ENCODE data around the gene FAM168A. TPM values are rescaled to one million over a fixed set of nuclear protein-coding genes. Genes with fewer than 3 reads are reported as not detected.

The FAM168A gene
- total and polyA plus RNA-seq, 9 donors = 16.7 to 45.5 (median 39.5) TPM

DNA sequence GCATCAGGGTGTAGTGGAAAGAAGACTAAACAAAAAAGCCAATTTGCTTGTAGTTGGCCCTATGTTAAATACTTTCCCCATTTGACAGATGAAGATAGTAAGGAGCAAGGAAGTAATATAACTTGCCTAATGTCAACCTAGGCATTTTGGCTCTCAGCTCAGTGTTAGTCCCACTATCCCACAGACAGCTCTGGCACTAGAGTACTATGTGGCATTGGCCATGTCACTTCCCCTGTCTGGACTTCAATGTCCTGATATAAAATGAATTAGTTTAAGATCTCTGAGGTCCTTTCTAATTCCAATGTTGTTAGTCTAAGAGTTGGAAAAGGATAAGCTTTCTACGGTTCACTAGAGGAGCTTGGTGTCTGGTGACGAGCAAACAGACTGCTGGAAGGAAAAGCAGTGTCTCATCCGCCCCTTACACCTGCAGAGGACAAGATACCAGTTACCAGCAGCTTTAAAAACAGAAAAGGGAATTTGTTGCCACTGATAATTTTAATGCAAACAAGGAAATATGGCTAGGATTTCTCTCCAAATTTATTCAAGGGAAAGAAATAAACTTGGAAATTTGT is 129.2 kb downstream of the FAM168A start:
- H3K9me3 ChIP-seq = no peaks in the 10 kb centered on the region
- DNase-seq = no peak
- peaks cover 2% of the 10 kb centered on the region for H3K4me1 ChIP-seq (ENCODE audit: insufficient read depth)
- TF ChIP-seq CTCF (IDR thresholded peaks at IDR 0.05) = no peak
- TF ChIP-seq POLR2A (IDR thresholded peaks at IDR 0.05) = no peak
- TF ChIP-seq EP300 (IDR thresholded peaks at IDR 0.05) = no peak
- no peak overlapping the region for H3K4me3 ChIP-seq
- H3K27me3 ChIP-seq = no peaks in the 10 kb centered on the region
- no peaks in the 10 kb centered on the region for H3K36me3 ChIP-seq
- H3K27ac ChIP-seq = no peak overlapping the region
- intact Hi-C loops (cut with DNase I) = no loop called here
- 81 to 90% (median 82%) methylated on average over 3 of the region's 3 CpGs for WGBS, 3 donors

DNA sequence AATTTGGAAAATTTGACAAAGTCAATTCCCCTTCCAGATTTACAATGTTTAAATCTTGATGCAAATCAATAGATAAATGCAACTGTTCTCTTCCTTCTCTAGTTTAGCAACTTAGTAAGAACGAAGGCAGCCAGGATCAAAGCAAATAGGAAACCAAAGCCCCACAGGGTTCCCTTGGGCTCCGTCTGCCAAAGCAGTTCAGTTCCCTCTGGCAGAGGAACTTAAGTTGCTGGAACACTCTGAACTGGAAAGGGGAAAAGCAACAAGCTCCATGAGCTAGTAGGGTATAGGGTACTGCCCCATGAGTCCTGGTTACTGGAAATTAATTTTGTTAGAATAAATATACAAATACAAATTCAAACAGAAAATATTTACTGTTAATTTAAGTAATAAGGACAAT is 130.4 kb downstream of the FAM168A start:
- H3K9me3 ChIP-seq = no peaks in the 10 kb centered on the region
- no peak for TF ChIP-seq POLR2A (IDR thresholded peaks at IDR 0.05)
- no peak for TF ChIP-seq CTCF (IDR thresholded peaks at IDR 0.05)
- no peak for TF ChIP-seq EP300 (IDR thresholded peaks at IDR 0.05)
- intact Hi-C loops (cut with DNase I) = no loop called here
- H3K36me3 ChIP-seq = no peaks in the 10 kb centered on the region
- no peak for DNase-seq
- WGBS, 3 donors = 30 to 48% (median 39%) methylated on average over 2 of the region's 2 CpGs
- H3K27ac ChIP-seq = no peak overlapping the region
- H3K4me3 ChIP-seq = no peak overlapping the region
- H3K4me1 ChIP-seq (ENCODE audit: insufficient read depth) = peaks cover 3% of the 10 kb centered on the region
- no peaks in the 10 kb centered on the region for H3K27me3 ChIP-seq

DNA sequence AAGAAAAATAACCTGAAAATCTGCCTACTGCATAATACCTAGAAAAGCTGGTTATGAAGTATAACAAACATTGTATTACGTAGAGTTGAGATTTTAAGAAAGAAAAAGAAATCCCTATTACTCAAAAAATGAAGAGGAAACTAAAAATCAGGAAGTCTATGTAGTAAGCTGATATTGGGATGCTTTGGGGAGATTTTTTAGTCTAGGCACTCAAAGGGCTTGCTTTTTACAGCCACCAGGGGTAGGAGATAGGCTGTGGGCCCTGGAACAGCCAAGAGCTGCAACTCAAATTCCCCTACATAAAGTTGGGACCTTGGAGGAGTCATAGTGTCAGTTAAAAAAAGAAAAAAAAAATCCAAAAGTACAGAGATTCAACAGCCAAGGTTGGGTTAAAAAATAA is 131.3 kb downstream of the FAM168A start:
- H3K36me3 ChIP-seq = no peaks in the 10 kb centered on the region
- 91 to 100% (median 94%) methylated on average over 1 of the region's 1 CpG for WGBS, 3 donors
- no peak overlapping the region for H3K27ac ChIP-seq
- TF ChIP-seq EP300 (IDR thresholded peaks at IDR 0.05) (no peak), CTCF (IDR thresholded peaks at IDR 0.05) (no peak), POLR2A (IDR thresholded peaks at IDR 0.05) (no peak)
- intact Hi-C loops (cut with DNase I) = no loop called here
- H3K27me3 ChIP-seq = no peaks in the 10 kb centered on the region
- H3K4me3 ChIP-seq = no peak overlapping the region
- H3K4me1 ChIP-seq (ENCODE audit: insufficient read depth) = peaks cover 3% of the 10 kb centered on the region
- no peaks in the 10 kb centered on the region for H3K9me3 ChIP-seq
- no peak for DNase-seq

- H3K27ac ChIP-seq = no peak overlapping the region
- no peak for TF ChIP-seq POLR2A (IDR thresholded peaks at IDR 0.05)
Measured at GRCh38 chr11:73465871-73466270, 132.0 kb downstream of the FAM168A start.

DNA sequence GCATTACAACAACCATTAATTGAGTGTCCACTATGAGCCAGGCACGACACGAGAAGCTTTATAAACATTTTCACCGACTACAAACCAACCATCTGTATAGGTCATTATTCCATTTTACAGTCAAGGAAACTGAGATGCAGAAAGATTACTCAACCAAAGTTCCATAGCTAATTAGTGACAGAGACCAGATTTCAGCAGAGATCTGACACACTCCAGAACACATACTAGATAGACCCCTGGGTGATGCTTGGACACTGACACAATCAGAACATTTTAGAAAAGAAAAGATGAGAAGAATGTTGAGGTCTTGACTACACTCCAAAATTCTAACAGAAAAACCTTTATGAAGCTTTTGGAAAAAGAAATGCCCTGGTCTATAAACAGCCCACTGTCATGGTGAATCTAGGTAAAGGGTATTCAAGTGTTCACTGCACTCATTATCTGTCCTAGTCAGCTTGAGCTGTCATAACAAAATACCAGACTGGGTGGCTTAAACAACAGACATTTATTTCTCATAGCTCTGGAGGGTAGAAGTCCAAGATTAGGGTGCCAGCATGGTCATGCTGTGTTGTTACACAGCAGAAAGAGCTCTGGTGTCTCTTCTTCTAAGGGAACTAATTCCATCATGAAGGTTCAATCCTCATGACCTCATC is 132.8 kb downstream of the FAM168A start:
- intact Hi-C loops (cut with DNase I) = no loop called here
- Histone ChIP-seq H3K4me1 (ENCODE audit: insufficient read depth) (peaks cover 3% of the 10 kb centered on the region), H3K27ac (no peak overlapping the region)

More at GRCh38 chr11:73465871-73466270, 132.0 kb downstream of the FAM168A start:
- intact Hi-C loops (cut with DNase I) = no loop called here
- H3K4me3 ChIP-seq = no peak overlapping the region
- H3K36me3 ChIP-seq = no peaks in the 10 kb centered on the region
- H3K4me1 ChIP-seq (ENCODE audit: insufficient read depth) = peaks cover 3% of the 10 kb centered on the region
- no peak for DNase-seq
- no peaks in the 10 kb centered on the region for H3K9me3 ChIP-seq
- H3K27me3 ChIP-seq = no peaks in the 10 kb centered on the region
- 32 to 56% (median 48%) methylated on average over 1 of the region's 1 CpG for WGBS, 3 donors

More for the DNA sequence above, 132.8 kb downstream of the FAM168A start:
- H3K9me3 ChIP-seq = no peaks in the 10 kb centered on the region
- 90 to 95% (median 94%) methylated on average over 3 of the region's 3 CpGs for WGBS, 3 donors
- no peak for DNase-seq
- TF ChIP-seq CTCF (IDR thresholded peaks at IDR 0.05) (no peak), EP300 (IDR thresholded peaks at IDR 0.05) (no peak), POLR2A (IDR thresholded peaks at IDR 0.05) (no peak)
- no peak overlapping the region for H3K4me3 ChIP-seq
- H3K27me3 ChIP-seq = no peaks in the 10 kb centered on the region
- H3K36me3 ChIP-seq = no peaks in the 10 kb centered on the region

Measured in ovary (tissue), 9 donors.